Endothelial cell (in vitro differentiated cells): ENCODE data around the gene RGS3. TPM values are rescaled to one million over a fixed set of nuclear protein-coding genes. Genes with fewer than 3 reads are reported as not detected.

Source experiments
- DNase-seq: peaks from one replicate; pipeline ENCODE4 v3.0.0; 2021; ENCODE audit warnings: low spot score
- H3K27ac Mint-ChIP-seq: one replicate; pipeline ENCODE4 v1.8.0; 2021; ENCODE audit warnings: mixed read lengths, inconsistent platforms; ENCODE audit not compliant: unreplicated experiment
- H3K27me3 Mint-ChIP-seq: one replicate; pipeline ENCODE4 v1.8.0; 2021; ENCODE audit warnings: mild to moderate bottlenecking, moderate library complexity, mixed read lengths, inconsistent platforms; ENCODE audit not compliant: unreplicated experiment
- H3K36me3 Mint-ChIP-seq: one replicate; pipeline ENCODE4 v1.8.0; 2021; ENCODE audit warnings: mild to moderate bottlenecking, low read depth, mixed read lengths, inconsistent platforms; ENCODE audit not compliant: unreplicated experiment
- H3K4me1 Mint-ChIP-seq: one replicate; pipeline ENCODE4 v1.8.0; 2021; ENCODE audit warnings: mild to moderate bottlenecking, mixed read lengths, inconsistent platforms; ENCODE audit not compliant: unreplicated experiment
- H3K4me3 Mint-ChIP-seq: one replicate; pipeline ENCODE4 v1.8.0; 2021; ENCODE audit warnings: mild to moderate bottlenecking, mixed read lengths, inconsistent platforms; ENCODE audit not compliant: unreplicated experiment
- H3K9me3 Mint-ChIP-seq: one replicate; pipeline ENCODE4 v1.8.0; 2021; ENCODE audit warnings: mixed read lengths, inconsistent platforms; ENCODE audit not compliant: unreplicated experiment
- total RNA-seq: library from RNA; stranded (reverse); fragmentation: NEBNext Ultra II Directional; extraction: Animal tissue kit (Norgen Biotek cat#: 25700); gene quantifications from one replicate; pipeline ENCODE4 v1.2.1, GENCODE V29; 2021; ENCODE audit not compliant: unreplicated experiment
- TF ChIP-seq, protein P1 (sequence below): fragments of 200-600 bp; sonication (generic); IDR thresholded peaks from one replicate; pipeline ENCODE4 v1.5.0; 2021; ENCODE audit warnings: antibody characterized with exemption; ENCODE audit not compliant: unreplicated experiment

RGS3 gene
- total RNA-seq, 1 donor from 2014 or later = 474 TPM

- Mint-ChIP-seq H3K4me3 (no peak overlapping the region), H3K9me3 (no peaks in the 10 kb centered on the region), H3K27me3 (peaks cover 3% of the 10 kb centered on the region), H3K4me1 (peaks cover 12% of the 10 kb centered on the region), H3K27ac (no peak overlapping the region), H3K36me3 (no peaks in the 10 kb centered on the region)
- DNase-seq = no peak
- TF ChIP-seq, protein P1, sequence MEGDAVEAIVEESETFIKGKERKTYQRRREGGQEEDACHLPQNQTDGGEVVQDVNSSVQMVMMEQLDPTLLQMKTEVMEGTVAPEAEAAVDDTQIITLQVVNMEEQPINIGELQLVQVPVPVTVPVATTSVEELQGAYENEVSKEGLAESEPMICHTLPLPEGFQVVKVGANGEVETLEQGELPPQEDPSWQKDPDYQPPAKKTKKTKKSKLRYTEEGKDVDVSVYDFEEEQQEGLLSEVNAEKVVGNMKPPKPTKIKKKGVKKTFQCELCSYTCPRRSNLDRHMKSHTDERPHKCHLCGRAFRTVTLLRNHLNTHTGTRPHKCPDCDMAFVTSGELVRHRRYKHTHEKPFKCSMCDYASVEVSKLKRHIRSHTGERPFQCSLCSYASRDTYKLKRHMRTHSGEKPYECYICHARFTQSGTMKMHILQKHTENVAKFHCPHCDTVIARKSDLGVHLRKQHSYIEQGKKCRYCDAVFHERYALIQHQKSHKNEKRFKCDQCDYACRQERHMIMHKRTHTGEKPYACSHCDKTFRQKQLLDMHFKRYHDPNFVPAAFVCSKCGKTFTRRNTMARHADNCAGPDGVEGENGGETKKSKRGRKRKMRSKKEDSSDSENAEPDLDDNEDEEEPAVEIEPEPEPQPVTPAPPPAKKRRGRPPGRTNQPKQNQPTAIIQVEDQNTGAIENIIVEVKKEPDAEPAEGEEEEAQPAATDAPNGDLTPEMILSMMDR = no peak
Observed at GRCh38 chr9:113492343-113493202, 29.0 kb downstream of the RGS3 start.

DNA sequence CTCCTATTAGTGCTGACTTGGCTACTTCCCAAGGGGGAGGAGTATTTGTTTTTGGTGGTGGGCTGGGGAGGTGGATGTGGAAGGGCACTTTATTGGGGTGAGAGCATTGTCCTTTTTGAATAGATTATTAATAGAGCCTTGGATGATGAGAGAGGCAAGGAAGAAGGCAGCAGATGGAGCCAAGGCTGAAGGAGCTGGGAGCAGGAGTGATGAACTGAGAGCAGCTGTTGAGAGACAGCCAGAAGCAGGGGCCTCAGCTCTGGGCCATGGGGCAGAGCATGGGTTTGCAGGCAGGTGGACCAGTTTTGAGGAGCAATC is 29.6 kb downstream of the RGS3 start:
- Mint-ChIP-seq H3K36me3 (no peaks in the 10 kb centered on the region), H3K27me3 (no peaks in the 10 kb centered on the region), H3K4me3 (no peak overlapping the region), H3K9me3 (no peaks in the 10 kb centered on the region), H3K27ac (no peak overlapping the region), H3K4me1 (peaks cover 12% of the 10 kb centered on the region)
- TF ChIP-seq, protein P1 = no peak
- no peak for DNase-seq

GRCh38 chr9:113495526-113495925 is 32.0 kb downstream of the RGS3 start:
- no peak for DNase-seq
- H3K27ac Mint-ChIP-seq = no peak overlapping the region
- TF ChIP-seq, protein P1 = no peak
- peaks cover 2% of the 10 kb centered on the region for H3K27me3 Mint-ChIP-seq
- H3K9me3 Mint-ChIP-seq = no peaks in the 10 kb centered on the region
- no peaks in the 10 kb centered on the region for H3K36me3 Mint-ChIP-seq
- H3K4me3 Mint-ChIP-seq = no peak overlapping the region
- H3K4me1 Mint-ChIP-seq = peaks cover 26% of the 10 kb centered on the region

GRCh38 chr9:113497051-113497450 is 33.5 kb downstream of the RGS3 start:
- H3K4me3 Mint-ChIP-seq = no peak overlapping the region
- no peak for DNase-seq
- H3K4me1 Mint-ChIP-seq = peaks cover 35% of the 10 kb centered on the region
- TF ChIP-seq, protein P1 = no peak
- no peaks in the 10 kb centered on the region for H3K9me3 Mint-ChIP-seq
- peaks cover 12% of the 10 kb centered on the region for H3K27me3 Mint-ChIP-seq
- H3K27ac Mint-ChIP-seq = no peak overlapping the region
- H3K36me3 Mint-ChIP-seq = peaks cover 10% of the 10 kb centered on the region

DNA sequence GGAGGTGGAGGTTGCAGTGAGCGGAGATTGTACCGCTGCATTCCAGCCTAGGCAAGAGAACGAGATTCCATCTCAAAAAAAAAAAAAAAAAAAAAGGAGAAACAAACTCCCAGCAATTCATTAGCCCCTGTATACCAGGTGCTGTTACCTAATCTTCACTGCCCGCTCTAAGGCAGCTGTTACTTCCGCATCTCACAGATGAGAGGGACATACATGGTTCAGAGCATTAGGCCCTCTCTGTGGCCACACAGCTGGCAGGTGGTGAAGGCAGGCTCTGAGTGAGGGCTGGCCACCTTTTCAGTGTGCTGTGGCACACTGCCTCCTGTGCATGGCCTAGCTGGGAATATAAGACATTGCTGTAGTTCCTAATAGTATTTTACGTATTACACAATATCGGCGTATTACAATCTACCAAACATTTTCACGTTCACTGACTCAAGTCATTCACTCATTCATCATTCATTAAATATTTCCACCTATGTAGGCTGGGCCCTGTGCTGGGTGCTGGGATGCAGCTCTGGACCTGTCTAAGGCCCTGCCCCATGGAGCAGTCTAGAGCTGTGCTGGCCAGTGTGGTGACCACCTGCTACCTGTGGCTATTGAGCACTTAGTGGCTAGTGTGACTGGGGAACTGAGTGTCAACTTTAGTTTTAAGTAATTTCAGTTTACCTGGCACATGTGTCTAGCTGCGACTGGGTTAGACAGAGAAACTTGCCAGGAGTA is 35.8 kb downstream of the RGS3 start:
- H3K36me3 Mint-ChIP-seq = peaks cover 30% of the 10 kb centered on the region
- TF ChIP-seq, protein P1 = no peak
- H3K4me3 Mint-ChIP-seq = no peak overlapping the region
- H3K27ac Mint-ChIP-seq = no peak overlapping the region
- peaks cover 25% of the 10 kb centered on the region for H3K27me3 Mint-ChIP-seq
- H3K4me1 Mint-ChIP-seq = peaks cover 41% of the 10 kb centered on the region
- no peaks in the 10 kb centered on the region for H3K9me3 Mint-ChIP-seq
- no peak for DNase-seq
